GM23338 (cell line): ENCODE measurements around the gene TYK2.

Source experiments
- CREB1 ChIP-seq: fragments of 250-450 bp; sonication (Bioruptor Pico); IDR thresholded peaks from 2 replicates; pipeline ENCODE4 v1.5.0; 2020; ENCODE audit warnings: low read depth, mild to moderate bottlenecking, moderate library complexity
- CTCF ChIP-seq, 2 experiments: fragments of 200-600 bp in 1 of 2; sonication (generic) in 1 of 2; conservative IDR thresholded peaks; 2 replicates each; pipeline versions ENCODE4 v1.5.1 to v1.6.1; 2016 to 2017; ENCODE audit warnings: antibody characterized with exemption in 2 of 2, low read depth in 2 of 2, mild to moderate bottlenecking in 2 of 2, moderate library complexity in 1 of 2
- EZH2 ChIP-seq: fragments of 200-600 bp; sonication (generic); IDR thresholded peaks from one replicate; pipeline ENCODE4 v1.8.0; 2017; ENCODE audit warnings: antibody characterized with exemption, mild to moderate bottlenecking, low read depth; ENCODE audit not compliant: unreplicated experiment
- EZH2phosphoT487 ChIP-seq: fragments of 200-600 bp; sonication (generic); IDR thresholded peaks from one replicate; pipeline ENCODE4 v1.8.1; 2018; ENCODE audit warnings: antibody characterized with exemption; ENCODE audit not compliant: unreplicated experiment
- JUNB ChIP-seq: IDR thresholded peaks from one replicate; pipeline ENCODE4 v1.6.1; 2016; ENCODE audit warnings: antibody characterized with exemption; ENCODE audit not compliant: unreplicated experiment
- NANOG ChIP-seq: IDR thresholded peaks from 2 replicates; pipeline ENCODE4 v1.6.1; 2016; ENCODE audit warnings: antibody characterized with exemption, borderline replicate concordance
- POLR2AphosphoS5 ChIP-seq: IDR thresholded peaks from 2 replicates; pipeline ENCODE4 v1.6.1; 2016; ENCODE audit warnings: antibody characterized with exemption, low read depth
- REST ChIP-seq: IDR thresholded peaks from one replicate; pipeline ENCODE4 v1.6.1; 2018; ENCODE audit warnings: antibody characterized with exemption; ENCODE audit not compliant: unreplicated experiment
- STAT1 ChIP-seq: IDR thresholded peaks from one replicate; pipeline ENCODE4 v1.6.1; 2016; ENCODE audit warnings: antibody characterized with exemption; ENCODE audit not compliant: unreplicated experiment
- ZNF114 ChIP-seq: fragments of 250-450 bp; sonication (Bioruptor Pico); IDR thresholded peaks from 2 replicates; pipeline ENCODE4 v1.5.0; 2020; ENCODE audit warnings: mild to moderate bottlenecking, moderate library complexity
- ZNF462 ChIP-seq: fragments of 250-450 bp; sonication (Bioruptor Pico); IDR thresholded peaks from 2 replicates; pipeline ENCODE4 v1.5.0; 2020; ENCODE audit warnings: mild to moderate bottlenecking, moderate library complexity

DNA sequence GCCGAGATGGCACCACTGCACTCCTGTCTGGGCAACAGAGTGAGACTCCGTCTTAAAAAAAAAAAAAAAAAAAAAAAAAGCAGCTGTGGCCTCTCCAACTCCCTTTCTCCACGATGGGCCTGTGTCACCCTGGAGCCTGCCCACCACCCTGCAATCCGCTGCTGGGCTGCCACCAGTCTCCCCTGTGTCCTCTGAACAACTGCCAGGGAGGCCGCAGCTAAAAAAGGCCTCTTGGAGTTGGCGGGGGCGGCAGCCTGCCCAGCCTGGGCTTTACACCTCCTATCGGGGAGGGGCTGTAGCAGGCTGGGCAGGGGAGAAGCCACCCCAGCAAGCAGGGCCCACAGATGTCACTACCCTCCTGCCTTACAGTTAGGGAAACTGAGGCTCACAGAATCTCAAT lies 19.5 kb upstream of the TYK2 start:
- TF ChIP-seq CTCF (conservative IDR thresholded peaks at IDR 0.05; ENCODE audit: low read depth in 2 of 2) = no peak
- no peak for TF ChIP-seq POLR2AphosphoS5
- no peak for TF ChIP-seq EZH2phosphoT487
- TF ChIP-seq EZH2 = no peak
- no peak for TF ChIP-seq REST
- TF ChIP-seq CREB1 (CRISPR knock-in tag) = no peak
- no peak for TF ChIP-seq ZNF462 (CRISPR knock-in tag)
- no peak for TF ChIP-seq JUNB
- no peak for TF ChIP-seq STAT1
- TF ChIP-seq NANOG = no peak
- no peak for TF ChIP-seq ZNF114
